ENCODE measurements around the gene STIM2.

Gene STIM2

GRCh38 chr4:26941951-26942350 is 81.3 kb downstream of the STIM2 start:
- Histone ChIP-seq H3K36me3 (replicated peaks in 1 of 2; ENCODE audit: control insufficient read depth in 2 of 2, insufficient read depth in 2 of 2, low read length in 2 of 2) (no peaks in the 10 kb centered on the region), H2BK120ac (ENCODE audit: low read depth, low read length) (no peak overlapping the region), H4K91ac (ENCODE audit: low read depth, low read length, poor library complexity) (no peak overlapping the region), H2BK12ac (ENCODE audit: low read length) (no peak overlapping the region), H3K27ac (replicated peaks; ENCODE audit: low read length) (no peak overlapping the region), H2BK15ac (ENCODE audit: low read length) (no peak overlapping the region), H3K27me3 (ENCODE audit: control insufficient read depth in 3 of 3, insufficient read depth in 3 of 3, low read depth in 1 of 3, low read length in 3 of 3) (no peaks in the 10 kb centered on the region), H2AFZ (ENCODE audit: low read length) (no peak overlapping the region), H4K8ac (ENCODE audit: low read depth, low read length) (no peak overlapping the region), H3K18ac (ENCODE audit: low read length) (no peak overlapping the region), H3K23ac (ENCODE audit: low read depth, low read length, poor library complexity) (no peak overlapping the region), H3K4me2 (ENCODE audit: insufficient read depth, low read length, poor library complexity, severe bottlenecking) (no peak overlapping the region), H2AK5ac (ENCODE audit: low read depth, low read length) (no peak overlapping the region), H3K9ac (ENCODE audit: low read depth, low read length, poor library complexity) (no peak overlapping the region), H3K4me3 (ENCODE audit: low read length in 2 of 2) (no peak overlapping the region), H3K9me3 (replicated peaks in 1 of 2; ENCODE audit: control insufficient read depth in 2 of 2, insufficient read depth in 1 of 2, low read depth in 1 of 2, low read length in 2 of 2) (no peaks in the 10 kb centered on the region), H2BK5ac (ENCODE audit: low read length) (no peak overlapping the region), H3K79me1 (ENCODE audit: low read depth, low read length) (no peaks in the 10 kb centered on the region), H3K14ac (ENCODE audit: low read length) (no peak overlapping the region), H3K4ac (ENCODE audit: low read length) (no peak overlapping the region), H3K4me1 (ENCODE audit: control insufficient read depth in 2 of 2, insufficient read depth in 1 of 2, low read depth in 1 of 2, low read length in 2 of 2) (peaks cover 2 to 8% of the 10 kb centered on the region in 2 donors)
- no peak for DNase-seq (ENCODE audit: low spot score)
- WGBS, 2 donors (ENCODE audit: extremely low coverage in 2 of 2, insufficient read length in 2 of 2, insufficient replicate concordance in 1 of 2) = no CpG with 5 or more reads among the region's 1 CpG

- H2BK5ac ChIP-seq (ENCODE audit: low read length) = no peak overlapping the region
- H3K27ac ChIP-seq (replicated peaks; ENCODE audit: low read length) = no peak overlapping the region
- no peak overlapping the region for H3K4me3 ChIP-seq (ENCODE audit: low read length in 2 of 2)
- no peak overlapping the region for H3K23ac ChIP-seq (ENCODE audit: low read depth, low read length, poor library complexity)
- no peak overlapping the region for H3K9ac ChIP-seq (ENCODE audit: low read depth, low read length, poor library complexity)
- no peak overlapping the region for H2BK15ac ChIP-seq (ENCODE audit: low read length)
- no peak overlapping the region for H4K91ac ChIP-seq (ENCODE audit: low read depth, low read length, poor library complexity)
- H3K4ac ChIP-seq (ENCODE audit: low read length) = no peak overlapping the region
- WGBS, 2 donors (ENCODE audit: extremely low coverage in 2 of 2, insufficient read length in 2 of 2, insufficient replicate concordance in 1 of 2) = no CpG with 5 or more reads among the region's 2 CpGs
- H2AK5ac ChIP-seq (ENCODE audit: low read depth, low read length) = no peak overlapping the region
- H3K9me3 ChIP-seq (replicated peaks in 1 of 2; ENCODE audit: control insufficient read depth in 2 of 2, insufficient read depth in 1 of 2, low read depth in 1 of 2, low read length in 2 of 2) = no peaks in the 10 kb centered on the region
- no peak overlapping the region for H2BK12ac ChIP-seq (ENCODE audit: low read length)
- peaks cover 2 to 8% of the 10 kb centered on the region in 2 donors for H3K4me1 ChIP-seq (ENCODE audit: control insufficient read depth in 2 of 2, insufficient read depth in 1 of 2, low read depth in 1 of 2, low read length in 2 of 2)
- H2BK120ac ChIP-seq (ENCODE audit: low read depth, low read length) = no peak overlapping the region
- no peaks in the 10 kb centered on the region for H3K79me1 ChIP-seq (ENCODE audit: low read depth, low read length)
- H2AFZ ChIP-seq (ENCODE audit: low read length) = no peak overlapping the region
- H3K14ac ChIP-seq (ENCODE audit: low read length) = no peak overlapping the region
- H3K27me3 ChIP-seq (ENCODE audit: control insufficient read depth in 3 of 3, insufficient read depth in 3 of 3, low read depth in 1 of 3, low read length in 3 of 3) = no peaks in the 10 kb centered on the region
- H3K4me2 ChIP-seq (ENCODE audit: insufficient read depth, low read length, poor library complexity, severe bottlenecking) = no peak overlapping the region
- H3K18ac ChIP-seq (ENCODE audit: low read length) = no peak overlapping the region
- no peak overlapping the region for H4K8ac ChIP-seq (ENCODE audit: low read depth, low read length)
- no peak for DNase-seq (ENCODE audit: low spot score)
- H3K36me3 ChIP-seq (replicated peaks in 1 of 2; ENCODE audit: control insufficient read depth in 2 of 2, insufficient read depth in 2 of 2, low read length in 2 of 2) = no peaks in the 10 kb centered on the region
Measured at GRCh38 chr4:26942871-26943270, 82.2 kb downstream of the STIM2 start.

DNA sequence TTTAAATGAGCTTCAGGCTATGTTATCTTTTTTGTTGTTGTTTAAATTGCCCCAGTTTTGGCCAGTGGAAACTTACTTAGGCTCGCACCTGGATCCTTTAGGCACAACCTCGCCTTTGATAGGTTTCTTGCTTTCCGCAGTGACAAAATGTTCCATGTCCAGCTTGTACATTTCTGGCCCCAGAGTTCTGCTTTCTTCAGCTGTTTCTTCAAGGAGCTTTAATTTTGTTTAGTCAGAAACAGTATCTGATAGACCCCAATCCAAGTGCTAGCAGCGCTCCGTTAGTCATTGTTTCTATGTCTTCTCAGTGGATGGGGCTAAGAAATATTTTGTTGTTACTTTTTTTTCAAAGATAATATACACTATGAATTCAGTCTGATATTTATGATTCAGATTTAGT is 82.8 kb downstream of the STIM2 start:
- no peak overlapping the region for H2BK15ac ChIP-seq (ENCODE audit: low read length)
- no peak overlapping the region for H2BK12ac ChIP-seq (ENCODE audit: low read length)
- no peaks in the 10 kb centered on the region for H3K79me1 ChIP-seq (ENCODE audit: low read depth, low read length)
- H3K9me3 ChIP-seq (replicated peaks in 1 of 2; ENCODE audit: control insufficient read depth in 2 of 2, insufficient read depth in 1 of 2, low read depth in 1 of 2, low read length in 2 of 2) = no peaks in the 10 kb centered on the region
- H3K27me3 ChIP-seq (ENCODE audit: control insufficient read depth in 3 of 3, insufficient read depth in 3 of 3, low read depth in 1 of 3, low read length in 3 of 3) = no peaks in the 10 kb centered on the region
- H2AK5ac ChIP-seq (ENCODE audit: low read depth, low read length) = no peak overlapping the region
- no peak overlapping the region for H3K27ac ChIP-seq (replicated peaks; ENCODE audit: low read length)
- WGBS, 2 donors (ENCODE audit: extremely low coverage in 2 of 2, insufficient read length in 2 of 2, insufficient replicate concordance in 1 of 2) = no CpG with 5 or more reads among the region's 5 CpGs
- H3K18ac ChIP-seq (ENCODE audit: low read length) = no peak overlapping the region
- H3K4me2 ChIP-seq (ENCODE audit: insufficient read depth, low read length, poor library complexity, severe bottlenecking) = no peak overlapping the region
- no peaks in the 10 kb centered on the region for H3K36me3 ChIP-seq (replicated peaks in 1 of 2; ENCODE audit: control insufficient read depth in 2 of 2, insufficient read depth in 2 of 2, low read length in 2 of 2)
- H2BK120ac ChIP-seq (ENCODE audit: low read depth, low read length) = no peak overlapping the region
- no peak overlapping the region for H4K8ac ChIP-seq (ENCODE audit: low read depth, low read length)
- H2AFZ ChIP-seq (ENCODE audit: low read length) = no peak overlapping the region
- peaks cover 2 to 8% of the 10 kb centered on the region in 2 donors for H3K4me1 ChIP-seq (ENCODE audit: control insufficient read depth in 2 of 2, insufficient read depth in 1 of 2, low read depth in 1 of 2, low read length in 2 of 2)
- no peak for DNase-seq (ENCODE audit: low spot score)
- H3K23ac ChIP-seq (ENCODE audit: low read depth, low read length, poor library complexity) = no peak overlapping the region
- no peak overlapping the region for H3K4me3 ChIP-seq (ENCODE audit: low read length in 2 of 2)
- no peak overlapping the region for H3K4ac ChIP-seq (ENCODE audit: low read length)
- no peak overlapping the region for H2BK5ac ChIP-seq (ENCODE audit: low read length)
- no peak overlapping the region for H4K91ac ChIP-seq (ENCODE audit: low read depth, low read length, poor library complexity)
- no peak overlapping the region for H3K14ac ChIP-seq (ENCODE audit: low read length)
- no peak overlapping the region for H3K9ac ChIP-seq (ENCODE audit: low read depth, low read length, poor library complexity)

GRCh38 chr4:26945794-26946193 is 85.2 kb downstream of the STIM2 start:
- WGBS, 2 donors (ENCODE audit: extremely low coverage in 2 of 2, insufficient read length in 2 of 2, insufficient replicate concordance in 1 of 2) = no CpG with 5 or more reads among the region's 2 CpGs
- Histone ChIP-seq H2AK5ac (ENCODE audit: low read depth, low read length) (no peak overlapping the region), H3K18ac (ENCODE audit: low read length) (no peak overlapping the region), H4K91ac (ENCODE audit: low read depth, low read length, poor library complexity) (no peak overlapping the region), H2BK12ac (ENCODE audit: low read length) (no peak overlapping the region), H3K4me2 (ENCODE audit: insufficient read depth, low read length, poor library complexity, severe bottlenecking) (no peak overlapping the region), H3K4me1 (ENCODE audit: control insufficient read depth in 2 of 2, insufficient read depth in 1 of 2, low read depth in 1 of 2, low read length in 2 of 2) (peaks cover under 1 to 3% of the 10 kb centered on the region in 2 donors), H3K14ac (ENCODE audit: low read length) (no peak overlapping the region), H3K23ac (ENCODE audit: low read depth, low read length, poor library complexity) (no peak overlapping the region), H2AFZ (ENCODE audit: low read length) (no peak overlapping the region), H3K4me3 (ENCODE audit: low read length in 2 of 2) (no peak overlapping the region), H4K8ac (ENCODE audit: low read depth, low read length) (no peak overlapping the region), H2BK5ac (ENCODE audit: low read length) (no peak overlapping the region), H2BK15ac (ENCODE audit: low read length) (no peak overlapping the region), H3K79me1 (ENCODE audit: low read depth, low read length) (no peaks in the 10 kb centered on the region), H3K4ac (ENCODE audit: low read length) (no peak overlapping the region), H2BK120ac (ENCODE audit: low read depth, low read length) (no peak overlapping the region), H3K27me3 (ENCODE audit: control insufficient read depth in 3 of 3, insufficient read depth in 3 of 3, low read depth in 1 of 3, low read length in 3 of 3) (no peaks in the 10 kb centered on the region), H3K9ac (ENCODE audit: low read depth, low read length, poor library complexity) (no peak overlapping the region), H3K9me3 (replicated peaks in 1 of 2; ENCODE audit: control insufficient read depth in 2 of 2, insufficient read depth in 1 of 2, low read depth in 1 of 2, low read length in 2 of 2) (peaks cover 0 to 5% of the 10 kb centered on the region in 2 donors), H3K36me3 (replicated peaks in 1 of 2; ENCODE audit: control insufficient read depth in 2 of 2, insufficient read depth in 2 of 2, low read length in 2 of 2) (no peaks in the 10 kb centered on the region), H3K27ac (replicated peaks; ENCODE audit: low read length) (no peak overlapping the region)
- no peak for DNase-seq (ENCODE audit: low spot score)
